HG03064 (cell line): Measurements from ENCODE around the gene CORO2A.

Source experiments
- ATAC-seq: cut with Tn5 transposase; IDR thresholded peaks from one replicate; pipeline ENCODE4 v1.9.1; 2021; ENCODE audit warnings: low read depth; ENCODE audit not compliant: unreplicated experiment

The CORO2A gene

GRCh38 chr9:98193336-98193944, 1.0 kb upstream of the CORO2A start:
- no peak for ATAC-seq

GRCh38 chr9:98191671-98192502, 550 bp downstream of the CORO2A start:
- no peak for ATAC-seq

GRCh38 chr9:98191181-98191608, 1.2 kb downstream of the CORO2A start:
- ATAC-seq = no peak

GRCh38 chr9:98190757-98191105, 1.7 kb downstream of the CORO2A start:
- ATAC-seq = no peak

- ATAC-seq = no peak
These were observed 3.0 kb downstream of the CORO2A start for GRCh38 chr9:98189412-98189811.

GRCh38 chr9:98187926-98188325, 4.5 kb downstream of the CORO2A start:
- ATAC-seq = no peak

- ATAC-seq = no peak
These were observed 6.2 kb downstream of the CORO2A start for GRCh38 chr9:98186236-98186635.

- ATAC-seq = no peak
These were observed 6.7 kb downstream of the CORO2A start for GRCh38 chr9:98185611-98186171.

- no peak for ATAC-seq
These were observed 7.3 kb downstream of the CORO2A start for GRCh38 chr9:98185021-98185567.

GRCh38 chr9:98184326-98184725, 8.1 kb downstream of the CORO2A start:
- ATAC-seq = no peak

- no peak for ATAC-seq
These were observed 9.4 kb downstream of the CORO2A start for GRCh38 chr9:98182889-98183599.

- ATAC-seq = no peak
These were observed 10.2 kb downstream of the CORO2A start for GRCh38 chr9:98182069-98182820.

GRCh38 chr9:98181746-98182068, 10.7 kb downstream of the CORO2A start:
- ATAC-seq = no peak

GRCh38 chr9:98180996-98181395, 11.4 kb downstream of the CORO2A start:
- no peak for ATAC-seq

GRCh38 chr9:98178874-98179850, 13.3 kb downstream of the CORO2A start:
- ATAC-seq = no peak

GRCh38 chr9:98176391-98177259, 15.8 kb downstream of the CORO2A start:
- ATAC-seq = no peak

- no peak for ATAC-seq
These were observed 16.7 kb downstream of the CORO2A start for GRCh38 chr9:98175762-98176161.

- no peak for ATAC-seq
These were observed 17.3 kb downstream of the CORO2A start for GRCh38 chr9:98175028-98175569.
